ENCODE data around the gene URI1. TPM values are rescaled to one million over a fixed set of nuclear protein-coding genes. Genes with fewer than 3 reads are reported as not detected.

URI1 gene
- total RNA-seq, 2 donors from 2014 or later = 38.2 to 60.7 TPM

- ATAC-seq = no peak
- no peaks in the 10 kb centered on the region for H3K4me1 ChIP-seq
- TF ChIP-seq POLR2A (IDR thresholded peaks at IDR 0.05) (no peak), CTCF (IDR thresholded peaks at IDR 0.05) (no peak)
- H3K4me3 ChIP-seq = no peak overlapping the region
- intact Hi-C loops (cut with DNase I) = no loop called here
- WGBS, 2 donors = 62 to 63% methylated on average over 25 to 26 of the region's 26 CpGs
- no peak overlapping the region for H3K27ac ChIP-seq
- H3K27me3 ChIP-seq = no peaks in the 10 kb centered on the region
- H3K9me3 ChIP-seq = no peaks in the 10 kb centered on the region
- no peak for DNase-seq
- no peaks in the 10 kb centered on the region for H3K36me3 ChIP-seq (replicated peaks in 1 of 2; ENCODE audit: insufficient read depth in 1 of 2, low read depth in 2 of 2)
Observed at GRCh38 chr19:30061223-30062064, 119.4 kb downstream of the URI1 start.

- ATAC-seq (no peak), DNase-seq (no peak)
- no peaks in the 10 kb centered on the region for H3K4me1 ChIP-seq
- no peaks in the 10 kb centered on the region for H3K9me3 ChIP-seq
- 67 to 73% methylated on average over 15 to 16 of the region's 16 CpGs for WGBS, 2 donors
- H3K4me3 ChIP-seq = no peak overlapping the region
- no peak overlapping the region for H3K27ac ChIP-seq
- intact Hi-C loops (cut with DNase I) = no loop called here
- TF ChIP-seq CTCF (IDR thresholded peaks at IDR 0.05) (no peak), POLR2A (IDR thresholded peaks at IDR 0.05) (no peak)
- H3K27me3 ChIP-seq = no peaks in the 10 kb centered on the region
- H3K36me3 ChIP-seq (replicated peaks in 1 of 2; ENCODE audit: insufficient read depth in 1 of 2, low read depth in 2 of 2) = no peaks in the 10 kb centered on the region
Observed at GRCh38 chr19:30062065-30062906, 120.2 kb downstream of the URI1 start.

GRCh38 chr19:30062907-30063649 lies 121.0 kb downstream of the URI1 start:
- 56 to 72% methylated on average over 10 to 11 of the region's 11 CpGs for WGBS, 2 donors
- intact Hi-C loops (cut with DNase I) = no loop called here
- TF ChIP-seq CTCF (IDR thresholded peaks at IDR 0.05) = no peak
- TF ChIP-seq POLR2A (IDR thresholded peaks at IDR 0.05) = no peak
- H3K4me1 ChIP-seq = no peaks in the 10 kb centered on the region
- no peaks in the 10 kb centered on the region for H3K27me3 ChIP-seq
- H3K36me3 ChIP-seq (replicated peaks in 1 of 2; ENCODE audit: insufficient read depth in 1 of 2, low read depth in 2 of 2) = no peaks in the 10 kb centered on the region
- ATAC-seq (no peak), DNase-seq (no peak)
- no peaks in the 10 kb centered on the region for H3K9me3 ChIP-seq
- no peak overlapping the region for H3K4me3 ChIP-seq
- no peak overlapping the region for H3K27ac ChIP-seq

- TF ChIP-seq POLR2A (IDR thresholded peaks at IDR 0.05) (no peak), CTCF (IDR thresholded peaks at IDR 0.05) (no peak)
- no peaks in the 10 kb centered on the region for H3K9me3 ChIP-seq
- no peak overlapping the region for H3K4me3 ChIP-seq
- 66 to 73% methylated on average over 12 of the region's 13 CpGs for WGBS, 2 donors
- DNase-seq (no peak), ATAC-seq (no peak)
- no peaks in the 10 kb centered on the region for H3K36me3 ChIP-seq (replicated peaks in 1 of 2; ENCODE audit: insufficient read depth in 1 of 2, low read depth in 2 of 2)
- intact Hi-C loops (cut with DNase I) = no loop called here
- H3K4me1 ChIP-seq = no peaks in the 10 kb centered on the region
- H3K27me3 ChIP-seq = no peaks in the 10 kb centered on the region
- no peak overlapping the region for H3K27ac ChIP-seq
Observed at GRCh38 chr19:30063650-30064347, 121.8 kb downstream of the URI1 start.

Measured in body of pancreas (tissue), 4 donors.